Lower lobe of right lung (tissue), 2 donors: ENCODE results near the gene SAMSN1. TPM values are rescaled to one million over a fixed set of nuclear protein-coding genes. Genes with fewer than 3 reads are reported as not detected.

ENCODE experiments used
- ATAC-seq, 2 donors: fragments of 200-7000 bp; cut with Tn5 transposase; one replicate each; pipeline ENCODE4 v1.9.1; 2020 to 2022; ENCODE audit warnings: mild to moderate bottlenecking in 2 of 2, moderate library complexity in 2 of 2
- DNase-seq: peaks from one replicate; pipeline ENCODE4 v3.0.0-alpha.2; 2020
- H3K27ac ChIP-seq: fragments of 200-600 bp; one replicate; pipeline ENCODE4 v1.8.0; 2022
- H3K27me3 ChIP-seq: fragments of 200-600 bp; one replicate; pipeline ENCODE4 v1.8.0; 2022; ENCODE audit warnings: low read depth
- H3K36me3 ChIP-seq: fragments of 200-600 bp; one replicate; pipeline ENCODE4 v1.8.0; 2022; ENCODE audit warnings: mild to moderate bottlenecking
- H3K4me1 ChIP-seq: fragments of 200-600 bp; one replicate; pipeline ENCODE4 v1.8.0; 2022
- H3K4me3 ChIP-seq: fragments of 200-600 bp; one replicate; pipeline ENCODE4 v1.8.0; 2022; ENCODE audit warnings: mild to moderate bottlenecking
- H3K9me3 ChIP-seq: fragments of 200-600 bp; one replicate; pipeline ENCODE4 v1.8.0; 2022
- CTCF ChIP-seq: fragments of 200-600 bp; IDR thresholded peaks from one replicate; pipeline ENCODE4 v1.8.0; 2022; ENCODE audit warnings: antibody characterized with exemption, mild to moderate bottlenecking
- intact Hi-C: fragments of 100-400 bp; cut with DNase I; formaldehyde crosslinking; loops from one replicate; pipeline ENCODE4 v1.11.0; 2022
- total RNA-seq: library from RNA; stranded (reverse); fragmentation: NEBNext Ultra II Directional; extraction: Animal tissue kit (Norgen Biotek cat#: 25700); gene quantifications from one replicate; pipeline ENCODE4 v1.2.1, GENCODE V29; 2021
- donor health status: DM: no; HTN: yes; CAD: no; lungs with severe emphysema.

SAMSN1 gene
- total RNA-seq, 1 donor from 2014 or later = 21.5 TPM

- H3K4me1 ChIP-seq = peaks cover 1% of the 10 kb centered on the region
- H3K4me3 ChIP-seq = no peak overlapping the region
- DNase-seq (no peak), ATAC-seq (no peak)
- H3K9me3 ChIP-seq = no peaks in the 10 kb centered on the region
- H3K36me3 ChIP-seq = no peaks in the 10 kb centered on the region
- no peak for TF ChIP-seq CTCF
- intact Hi-C loops = no loop called here
- H3K27ac ChIP-seq = no peak overlapping the region
- H3K27me3 ChIP-seq = no peaks in the 10 kb centered on the region
These were observed 71.1 kb downstream of the SAMSN1 start for GRCh38 chr21:14474995-14475394.

GRCh38 chr21:14469641-14470040 is 76.5 kb downstream of the SAMSN1 start:
- Histone ChIP-seq H3K4me1 (no peaks in the 10 kb centered on the region), H3K9me3 (no peaks in the 10 kb centered on the region), H3K4me3 (no peak overlapping the region), H3K36me3 (no peaks in the 10 kb centered on the region), H3K27me3 (no peaks in the 10 kb centered on the region), H3K27ac (no peak overlapping the region)
- no peak for TF ChIP-seq CTCF
- DNase-seq = no peak
- no peak for ATAC-seq
- intact Hi-C loops = no loop called here

- TF ChIP-seq CTCF = no peak
- no peaks in the 10 kb centered on the region for H3K36me3 ChIP-seq
- DNase-seq (no peak), ATAC-seq (no peak)
- intact Hi-C loops = no loop called here
- no peaks in the 10 kb centered on the region for H3K4me1 ChIP-seq
- no peaks in the 10 kb centered on the region for H3K27me3 ChIP-seq
- no peak overlapping the region for H3K27ac ChIP-seq
- H3K9me3 ChIP-seq = no peaks in the 10 kb centered on the region
- H3K4me3 ChIP-seq = no peak overlapping the region
These were observed 79.4 kb downstream of the SAMSN1 start for GRCh38 chr21:14466715-14467114.

- intact Hi-C loops = no loop called here
- H3K27me3 ChIP-seq = no peaks in the 10 kb centered on the region
- DNase-seq = no peak
- H3K27ac ChIP-seq = no peak overlapping the region
- TF ChIP-seq CTCF = no peak
- no peaks in the 10 kb centered on the region for H3K4me1 ChIP-seq
- no peaks in the 10 kb centered on the region for H3K36me3 ChIP-seq
- ATAC-seq = no peak
- no peak overlapping the region for H3K4me3 ChIP-seq
- no peaks in the 10 kb centered on the region for H3K9me3 ChIP-seq
These were observed 88.4 kb downstream of the SAMSN1 start for GRCh38 chr21:14457762-14458161.

- no peak overlapping the region for H3K4me3 ChIP-seq
- no peaks in the 10 kb centered on the region for H3K4me1 ChIP-seq
- intact Hi-C loops = no loop called here
- ATAC-seq = no peak
- H3K36me3 ChIP-seq = no peaks in the 10 kb centered on the region
- H3K27ac ChIP-seq = no peak overlapping the region
- H3K9me3 ChIP-seq = no peaks in the 10 kb centered on the region
- DNase-seq = no peak
- no peaks in the 10 kb centered on the region for H3K27me3 ChIP-seq
- TF ChIP-seq CTCF = no peak
These were observed 89.2 kb downstream of the SAMSN1 start for GRCh38 chr21:14456911-14457310.
